Measurements from ENCODE around the gene RICTOR. TPM values are rescaled to one million over a fixed set of nuclear protein-coding genes. Genes with fewer than 3 reads are reported as not detected.

Gene RICTOR
- total RNA-seq, 4 donors from 2014 or later = 11.1 to 32.6 (median 18.2) TPM

DNA sequence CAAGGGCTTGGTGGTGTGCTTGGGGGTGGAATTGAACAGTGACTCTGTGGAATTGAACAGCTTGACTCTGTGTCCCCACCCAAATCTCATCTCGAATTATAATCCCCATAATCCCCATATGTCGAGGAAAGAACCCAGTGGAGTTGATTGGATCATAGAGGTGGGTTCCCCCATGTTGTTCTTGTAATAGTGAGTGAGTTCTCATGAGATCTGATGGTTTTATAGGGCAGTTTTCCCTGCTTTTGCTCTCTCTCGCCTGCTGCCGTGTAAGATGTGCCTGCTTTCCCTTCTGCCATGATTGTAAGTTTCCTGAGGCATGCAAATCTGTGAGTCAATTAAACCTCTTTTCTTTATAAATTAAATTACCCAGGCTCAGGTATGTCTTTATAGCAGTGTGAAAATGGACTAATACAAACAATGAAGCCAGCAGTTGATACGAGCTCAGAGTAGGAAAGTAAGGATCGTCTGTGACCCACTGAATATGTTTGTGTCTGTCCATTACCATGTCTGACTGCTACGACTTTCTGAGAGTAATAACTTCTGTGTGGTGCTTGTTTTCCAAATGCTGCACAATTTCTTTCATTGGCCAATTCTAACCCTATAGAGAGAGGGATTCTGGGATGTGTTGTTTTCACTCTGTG is 17.9 kb upstream of the RICTOR start:
- intact Hi-C loops (cut with DNase I) = no loop called here
- no peaks in the 10 kb centered on the region for H3K36me3 ChIP-seq
- no peak overlapping the region for H3K4me3 ChIP-seq
- H3K27me3 ChIP-seq = peaks cover 0 to 24% (median 0%) of the 10 kb centered on the region in 4 donors
- no peak overlapping the region for H3K27ac ChIP-seq
- DNase-seq = no peak
- H3K9me3 ChIP-seq = peaks cover 0 to 9% (median 0%) of the 10 kb centered on the region in 3 donors
- TF ChIP-seq POLR2A (IDR thresholded peaks at IDR 0.05) = no peak
- TF ChIP-seq, protein P1, sequence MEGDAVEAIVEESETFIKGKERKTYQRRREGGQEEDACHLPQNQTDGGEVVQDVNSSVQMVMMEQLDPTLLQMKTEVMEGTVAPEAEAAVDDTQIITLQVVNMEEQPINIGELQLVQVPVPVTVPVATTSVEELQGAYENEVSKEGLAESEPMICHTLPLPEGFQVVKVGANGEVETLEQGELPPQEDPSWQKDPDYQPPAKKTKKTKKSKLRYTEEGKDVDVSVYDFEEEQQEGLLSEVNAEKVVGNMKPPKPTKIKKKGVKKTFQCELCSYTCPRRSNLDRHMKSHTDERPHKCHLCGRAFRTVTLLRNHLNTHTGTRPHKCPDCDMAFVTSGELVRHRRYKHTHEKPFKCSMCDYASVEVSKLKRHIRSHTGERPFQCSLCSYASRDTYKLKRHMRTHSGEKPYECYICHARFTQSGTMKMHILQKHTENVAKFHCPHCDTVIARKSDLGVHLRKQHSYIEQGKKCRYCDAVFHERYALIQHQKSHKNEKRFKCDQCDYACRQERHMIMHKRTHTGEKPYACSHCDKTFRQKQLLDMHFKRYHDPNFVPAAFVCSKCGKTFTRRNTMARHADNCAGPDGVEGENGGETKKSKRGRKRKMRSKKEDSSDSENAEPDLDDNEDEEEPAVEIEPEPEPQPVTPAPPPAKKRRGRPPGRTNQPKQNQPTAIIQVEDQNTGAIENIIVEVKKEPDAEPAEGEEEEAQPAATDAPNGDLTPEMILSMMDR (IDR thresholded peaks at IDR 0.05) = no peak
- H3K4me1 ChIP-seq = peaks cover 0 to 8% (median 0%) of the 10 kb centered on the region in 3 donors
- 74 to 85% methylated on average over 7 of the region's 7 CpGs for WGBS, 2 donors

DNA sequence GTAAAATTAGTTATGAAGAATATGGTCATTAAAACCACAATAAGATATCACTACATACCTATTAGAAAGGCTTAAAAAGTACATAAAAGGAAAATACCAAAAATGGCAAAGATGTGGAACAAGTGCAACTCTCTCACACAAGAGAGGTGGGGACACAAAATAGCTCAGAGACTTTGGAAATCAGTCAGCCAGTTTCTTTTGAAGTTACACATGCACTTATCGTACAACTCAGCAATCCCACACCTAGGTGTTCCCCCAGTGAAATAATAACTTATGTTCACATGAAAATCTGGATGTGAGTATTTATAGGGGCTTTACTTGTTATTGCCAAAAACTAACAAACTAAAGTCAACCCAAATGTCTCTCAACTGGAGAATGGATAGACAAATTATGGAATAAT is 9.8 kb upstream of the RICTOR start:
- DNase-seq = no peak
- H3K9me3 ChIP-seq = no peaks in the 10 kb centered on the region
- no peak for TF ChIP-seq POLR2A (IDR thresholded peaks at IDR 0.05)
- TF ChIP-seq, protein P1 (IDR thresholded peaks at IDR 0.05) = no peak
- H3K36me3 ChIP-seq = no peaks in the 10 kb centered on the region
- H3K27me3 ChIP-seq = no peaks in the 10 kb centered on the region
- WGBS, 2 donors = 88% methylated on average over 1 of the region's 1 CpG
- no peak overlapping the region for H3K27ac ChIP-seq
- H3K4me3 ChIP-seq = no peak overlapping the region
- peaks cover 0 to 6% (median 0%) of the 10 kb centered on the region in 3 donors for H3K4me1 ChIP-seq
- intact Hi-C loops (cut with DNase I) = loop anchor here (10.0 kb wide), 1 partner anchor 79 kb away; no protein-coding TSS in a partner anchor

DNA sequence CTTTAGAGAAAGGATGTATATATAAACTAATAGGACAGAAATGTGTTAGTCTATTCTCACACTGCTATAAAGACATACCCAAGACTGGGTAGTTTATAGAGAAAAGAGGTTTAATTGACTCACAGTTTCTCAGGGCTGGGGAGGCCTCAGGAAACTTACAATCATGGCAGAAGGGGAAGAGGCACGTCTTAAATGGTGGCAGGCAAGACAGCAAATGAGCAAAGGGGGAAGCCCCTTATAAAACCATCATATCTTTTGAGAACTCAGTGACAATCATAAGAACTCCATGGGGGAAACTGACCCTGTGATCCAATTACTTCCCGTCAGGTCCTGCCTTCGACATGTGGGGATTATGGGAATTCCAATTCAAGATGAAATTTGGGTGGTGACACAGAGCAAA is 8.8 kb upstream of the RICTOR start:
- TF ChIP-seq, protein P1 (IDR thresholded peaks at IDR 0.05) = no peak
- no peak for TF ChIP-seq POLR2A (IDR thresholded peaks at IDR 0.05)
- Histone ChIP-seq H3K9me3 (no peaks in the 10 kb centered on the region), H3K4me1 (peaks cover 0 to 6% (median 0%) of the 10 kb centered on the region in 3 donors), H3K4me3 (no peak overlapping the region), H3K27me3 (no peaks in the 10 kb centered on the region), H3K36me3 (no peaks in the 10 kb centered on the region), H3K27ac (no peak overlapping the region)
- intact Hi-C loops (cut with DNase I) = loop anchor here (10.0 kb wide), 1 partner anchor 78 kb away; no protein-coding TSS in a partner anchor
- WGBS, 2 donors = 88 to 90% methylated on average over 3 of the region's 3 CpGs
- DNase-seq = no peak

DNA sequence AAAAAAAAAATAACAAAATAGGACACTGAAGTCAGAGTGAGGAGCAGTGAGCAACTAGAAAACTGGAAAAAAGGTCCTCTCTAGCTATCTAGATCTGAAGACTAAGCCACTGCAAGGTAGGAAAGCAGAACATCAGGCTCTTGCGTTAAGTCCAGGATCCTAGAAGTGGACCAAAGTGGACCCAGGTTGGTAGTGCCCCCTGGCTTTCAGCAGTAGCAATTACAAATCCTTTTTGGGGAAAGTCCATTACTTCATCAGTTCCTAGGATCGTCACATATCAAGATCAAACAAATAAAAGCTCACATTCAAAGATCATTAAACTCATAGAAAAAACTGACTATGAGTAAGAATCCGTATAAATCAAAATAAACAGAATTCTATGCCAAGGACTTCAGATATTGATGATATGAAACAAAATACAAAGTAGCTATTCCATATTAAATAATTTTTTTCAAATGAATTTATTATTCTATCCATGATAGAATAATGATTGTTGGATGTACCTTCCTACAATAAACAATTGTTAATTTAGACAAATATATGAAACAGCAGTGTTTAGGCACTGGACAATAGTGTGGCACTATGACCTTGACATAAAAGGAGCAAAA is 6.5 kb upstream of the RICTOR start:
- WGBS, 2 donors = 6 to 12% methylated on average over 3 of the region's 3 CpGs
- H3K27me3 ChIP-seq = no peaks in the 10 kb centered on the region
- no peak for TF ChIP-seq POLR2A (IDR thresholded peaks at IDR 0.05)
- TF ChIP-seq, protein P1 (IDR thresholded peaks at IDR 0.05) = peak; percentile 69 to 85 (median 75)
- H3K27ac ChIP-seq = no peak overlapping the region
- no peaks in the 10 kb centered on the region for H3K36me3 ChIP-seq
- H3K4me3 ChIP-seq = no peak overlapping the region
- no peak for DNase-seq
- intact Hi-C loops (cut with DNase I) = loop anchor here (10.0 kb wide), 1 partner anchor 76 kb away; no protein-coding TSS in a partner anchor
- peaks cover 0 to 22% (median 3%) of the 10 kb centered on the region in 3 donors for H3K4me1 ChIP-seq
- no peaks in the 10 kb centered on the region for H3K9me3 ChIP-seq

DNA sequence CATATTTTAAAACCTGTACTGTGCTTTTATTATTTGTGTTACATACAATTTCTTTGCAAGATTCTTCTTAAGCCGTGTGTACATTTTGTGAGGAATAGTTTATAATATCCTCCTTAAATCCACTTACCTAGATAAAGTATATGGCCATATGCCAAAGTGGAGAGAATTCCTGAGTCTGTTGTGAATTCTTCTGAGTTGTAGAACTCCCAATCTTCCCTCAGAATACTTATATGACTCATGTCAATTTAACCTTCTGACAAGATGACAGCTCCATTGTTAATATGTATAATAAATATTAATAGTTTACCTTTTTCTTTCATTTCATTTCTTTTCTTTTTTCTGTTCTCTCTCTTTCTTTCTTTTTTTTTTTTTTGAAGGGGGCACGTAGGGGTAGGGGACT is 6.0 kb upstream of the RICTOR start:
- H3K27me3 ChIP-seq = no peaks in the 10 kb centered on the region
- H3K36me3 ChIP-seq = no peaks in the 10 kb centered on the region
- no peak for DNase-seq
- peaks cover 0 to 27% (median 3%) of the 10 kb centered on the region in 3 donors for H3K4me1 ChIP-seq
- no peak overlapping the region for H3K4me3 ChIP-seq
- intact Hi-C loops (cut with DNase I) = loop anchor here (10.0 kb wide), 1 partner anchor 75 kb away; no protein-coding TSS in a partner anchor
- H3K27ac ChIP-seq = no peak overlapping the region
- H3K9me3 ChIP-seq = no peaks in the 10 kb centered on the region
- WGBS, 2 donors = 71 to 74% methylated on average over 1 to 2 of the region's 2 CpGs
- no peak for TF ChIP-seq POLR2A (IDR thresholded peaks at IDR 0.05)
- TF ChIP-seq, protein P1 (IDR thresholded peaks at IDR 0.05) = no peak

All from esophagus squamous epithelium (tissue), 5 donors.